Activated CD4-positive, alpha-beta T cell treated with anti-CD3 and anti-CD28 coated beads for 48 hours (primary cell): ENCODE measurements around the gene UQCRQ.

ENCODE experiments used
- DNase-seq: peaks from one replicate; pipeline ENCODE4 v3.0.0-alpha.2; 2020

UQCRQ gene

GRCh38 chr5:132871459-132872284 is 5.2 kb downstream of the UQCRQ start:
- no peak for DNase-seq

GRCh38 chr5:132872788-132873118 is 6.3 kb downstream of the UQCRQ start:
- DNase-seq = no peak

GRCh38 chr5:132873119-132873929 is 6.9 kb downstream of the UQCRQ start, which contains the start of gene LEAP2:
Gene LEAP2, plus strand, starts transcription at chr5:132873668. Its CDS starts 27 bp downstream, at chr5:132873695.
- DNase-seq = no peak

- DNase-seq = no peak
Measured at GRCh38 chr5:132873930-132874271, 7.5 kb downstream of the UQCRQ start.

- DNase-seq = no peak
Measured at GRCh38 chr5:132876020-132876759, 9.7 kb downstream of the UQCRQ start.

GRCh38 chr5:132877466-132877865 is 11.0 kb downstream of the UQCRQ start:
- DNase-seq = no peak

- no peak for DNase-seq
Measured at GRCh38 chr5:132877938-132878337, 11.5 kb downstream of the UQCRQ start.

- DNase-seq = peak; percentile 26
Measured at GRCh38 chr5:132883261-132883834, 16.9 kb downstream of the UQCRQ start.

GRCh38 chr5:132884548-132884947 is 18.1 kb downstream of the UQCRQ start:
- DNase-seq = no peak

GRCh38 chr5:132886064-132886823 is 19.8 kb downstream of the UQCRQ start:
- no peak for DNase-seq

GRCh38 chr5:132887283-132887682 is 20.8 kb downstream of the UQCRQ start:
- DNase-seq = no peak

- DNase-seq = no peak
Measured at GRCh38 chr5:132889501-132889900, 23.1 kb downstream of the UQCRQ start.

- no peak for DNase-seq
Measured at GRCh38 chr5:132890817-132891216, 24.4 kb downstream of the UQCRQ start.

GRCh38 chr5:132895719-132896305 is 29.4 kb downstream of the UQCRQ start:
- no peak for DNase-seq

GRCh38 chr5:132896685-132897084 is 30.2 kb downstream of the UQCRQ start:
- no peak for DNase-seq

GRCh38 chr5:132898094-132898493 is 31.7 kb downstream of the UQCRQ start:
- no peak for DNase-seq

GRCh38 chr5:132901036-132901435 is 34.6 kb downstream of the UQCRQ start:
- DNase-seq = no peak

GRCh38 chr5:132901730-132902129 is 35.3 kb downstream of the UQCRQ start:
- DNase-seq = no peak

GRCh38 chr5:132905938-132906337 is 39.5 kb downstream of the UQCRQ start:
- no peak for DNase-seq

- DNase-seq = no peak
Measured at GRCh38 chr5:132907161-132907560, 40.7 kb downstream of the UQCRQ start.

GRCh38 chr5:132909702-132910101 is 43.3 kb downstream of the UQCRQ start:
- DNase-seq = no peak

- no peak for DNase-seq
Measured at GRCh38 chr5:132915681-132916080, 49.2 kb downstream of the UQCRQ start.
